PC-9 (cell line): ENCODE results near the gene LCE2A. TPM values are rescaled to one million over a fixed set of nuclear protein-coding genes. Genes with fewer than 3 reads are reported as not detected.

ENCODE experiments used
- BruUV-seq: library from RNA; stranded (reverse); fragments of 400-500 nt; replicated peaks from 2 replicates; lab custom pipeline; 2021; lab: Mats Ljungman, UMichigan
- CTCF ChIA-PET: fragments of 300-600 bp; sonication (Branson Sonifier 250); formaldehyde crosslinking; loops from one replicate; lab custom pipeline; 2022; ENCODE audit warnings: antibody characterized with exemption; lab: Charles Lee
- POLR2A ChIA-PET: fragments of 300-600 bp; sonication (Branson Sonifier 250); formaldehyde crosslinking; loops from one replicate; lab custom pipeline; 2022; ENCODE audit warnings: antibody characterized with exemption; ENCODE audit not compliant: unreplicated experiment; lab: Charles Lee
- DNase-seq, 2 experiments: peaks; one replicate each; pipeline versions ENCODE4 v3.0.0 to v3.0.0-alpha.2; 2015 to 2022; ENCODE audit warnings: mixed read lengths in 1 of 2
- H2AFZ ChIP-seq: fragments of 200-600 bp; sonication (generic); 2 replicates; pipeline ENCODE4 v1.8.1; 2017; ENCODE audit warnings: antibody characterized with exemption
- H3F3A ChIP-seq: fragments of 200-600 bp; sonication (generic); 2 replicates; pipeline ENCODE4 v1.8.1; 2017; ENCODE audit warnings: antibody characterized with exemption, mild to moderate bottlenecking, low read depth; ENCODE audit not compliant: insufficient read depth
- H3K27ac ChIP-seq: fragments of 200-600 bp; sonication (generic); 2 replicates; pipeline ENCODE4 v1.6.1; 2016; ENCODE audit warnings: mixed run types
- H3K27me3 ChIP-seq: fragments of 200-600 bp; sonication (generic); 2 replicates; pipeline ENCODE4 v1.6.1; 2016; ENCODE audit warnings: low read depth, mixed run types; ENCODE audit not compliant: insufficient read depth
- H3K36me3 ChIP-seq: fragments of 200-600 bp; sonication (generic); 2 replicates; pipeline ENCODE4 v1.6.1; 2016; ENCODE audit warnings: low read depth, mixed run types
- H3K4me1 ChIP-seq: fragments of 200-600 bp; sonication (generic); replicated peaks from 2 replicates; pipeline ENCODE4 v1.6.1; 2016; ENCODE audit warnings: mixed run types; ENCODE audit not compliant: insufficient read depth
- H3K4me2 ChIP-seq: fragments of 200-600 bp; sonication (generic); 2 replicates; pipeline ENCODE4 v1.6.1; 2017; ENCODE audit warnings: mixed run types
- H3K4me3 ChIP-seq: fragments of 200-600 bp; sonication (generic); 2 replicates; pipeline ENCODE4 v1.6.1; 2016; ENCODE audit warnings: mixed run types
- H3K79me2 ChIP-seq: fragments of 200-600 bp; sonication (generic); 2 replicates; pipeline ENCODE4 v1.6.1; 2017; ENCODE audit warnings: low read depth, mixed run types
- H3K9me2 ChIP-seq: fragments of 200-600 bp; sonication (generic); 2 replicates; pipeline ENCODE4 v1.8.1; 2017; ENCODE audit warnings: mild to moderate bottlenecking; ENCODE audit not compliant: insufficient read depth
- H3K9me3 ChIP-seq: fragments of 200-600 bp; sonication (generic); 2 replicates; pipeline ENCODE4 v1.8.1; 2016; ENCODE audit warnings: low read depth; ENCODE audit not compliant: insufficient read depth
- H4K20me1 ChIP-seq: fragments of 200-600 bp; sonication (generic); 2 replicates; pipeline ENCODE4 v1.8.1; 2017; ENCODE audit not compliant: insufficient read depth
- CTCF ChIP-seq: fragments of 200-600 bp; sonication (generic); conservative IDR thresholded peaks from 2 replicates; pipeline ENCODE4 v1.6.1; 2017; ENCODE audit warnings: mixed run types, antibody characterized with exemption, mild to moderate bottlenecking, moderate library complexity
- EZH2 ChIP-seq: fragments of 200-600 bp; sonication (generic); IDR thresholded peaks from 2 replicates; pipeline ENCODE4 v1.8.0; 2017; ENCODE audit warnings: antibody characterized with exemption, low read depth
- intact Hi-C: fragments of 100-400 bp; cut with micrococcal nuclease; formaldehyde crosslinking; loops from one replicate; pipeline ENCODE4 v1.10.0; 2022; ENCODE audit not compliant: unreplicated experiment
- total RNA-seq: library from RNA; stranded (reverse); gene quantifications from 2 replicates; pipeline ENCODE4 v1.2.3, GENCODE V29; 2021

Gene LCE2A
- total RNA-seq, 1 experiment from 2014 or later, result not detected

GRCh38 chr1:152745289-152745704 is 47.2 kb downstream of the LCE2A start:
- Histone ChIP-seq H3K27ac (no peak overlapping the region), H4K20me1 (no peaks in the 10 kb centered on the region), H3K27me3 (no peaks in the 10 kb centered on the region), H3K4me3 (no peak overlapping the region), H3K79me2 (no peaks in the 10 kb centered on the region), H3F3A (no peaks in the 10 kb centered on the region), H3K4me2 (peak overlapping the region; percentile 28; the same call in 1 of the 2 replicates), H3K9me2 (no peaks in the 10 kb centered on the region), H3K36me3 (no peaks in the 10 kb centered on the region), H2AFZ (no peak overlapping the region), H3K4me1 (no peaks in the 10 kb centered on the region), H3K9me3 (no peaks in the 10 kb centered on the region)
- ChIA-PET CTCF (no interaction called here), POLR2A (no interaction called here)
- no peak for DNase-seq
- no TSS peak for BruUV-seq
- TF ChIP-seq EZH2 (no peak), CTCF (peak; percentile 39; the same call in 1 of the 2 replicates)
- intact Hi-C loops, result no loop called here

- BruUV-seq, result no TSS peak
- POLR2A ChIA-PET, result no interaction called here
- H3K27me3 ChIP-seq, result no peaks in the 10 kb centered on the region
- no peak for DNase-seq
- no peaks in the 10 kb centered on the region for H3K9me3 ChIP-seq
- no peak for TF ChIP-seq EZH2
- TF ChIP-seq CTCF, result no peak
- no peaks in the 10 kb centered on the region for H3F3A ChIP-seq
- H3K79me2 ChIP-seq, result no peaks in the 10 kb centered on the region
- intact Hi-C loops, result no loop called here
- CTCF ChIA-PET, result interaction anchor here (0.9 kb wide), 1 partner anchor 446 kb away, joined by 3 read pairs; no protein-coding TSS in a partner anchor
- H2AFZ ChIP-seq, result no peak overlapping the region
- H3K27ac ChIP-seq, result no peak overlapping the region
- no peak overlapping the region; the same call in 1 of the 2 replicates for H3K4me2 ChIP-seq
- no peaks in the 10 kb centered on the region for H3K36me3 ChIP-seq
- H3K9me2 ChIP-seq, result no peaks in the 10 kb centered on the region
- H3K4me3 ChIP-seq, result no peak overlapping the region
- no peaks in the 10 kb centered on the region for H4K20me1 ChIP-seq
- no peaks in the 10 kb centered on the region for H3K4me1 ChIP-seq
Measured at GRCh38 chr1:152745765-152746444, 47.8 kb downstream of the LCE2A start.

GRCh38 chr1:152747831-152748230 is 49.7 kb downstream of the LCE2A start:
- Histone ChIP-seq H3K4me3 (no peak overlapping the region), H3K36me3 (no peaks in the 10 kb centered on the region), H3K27me3 (no peaks in the 10 kb centered on the region), H3K27ac (no peak overlapping the region), H3K4me1 (no peaks in the 10 kb centered on the region), H3K9me3 (no peaks in the 10 kb centered on the region), H3K9me2 (no peaks in the 10 kb centered on the region), H4K20me1 (no peaks in the 10 kb centered on the region), H3K79me2 (no peaks in the 10 kb centered on the region), H3F3A (no peaks in the 10 kb centered on the region), H2AFZ (no peak overlapping the region), H3K4me2 (no peak overlapping the region)
- no peak for DNase-seq
- intact Hi-C loops, result no loop called here
- no peak for TF ChIP-seq EZH2
- no peak for TF ChIP-seq CTCF
- CTCF ChIA-PET, result no interaction called here
- POLR2A ChIA-PET, result no interaction called here
- BruUV-seq, result no TSS peak

Other genes with a start within 250 kb of the LCE2A start
- gene LCE5A, start 187.5 kb upstream of the LCE2A start, total RNA-seq, result not detected in 2 replicates
- gene CRCT1, start 183.9 kb upstream of the LCE2A start, total RNA-seq, result not detected in 2 replicates
- not detected in 2 replicates for gene LCE3E, start 131.6 kb upstream of the LCE2A start, total RNA-seq
- gene LCE3D, start 117.8 kb upstream of the LCE2A start, total RNA-seq, result not detected in 2 replicates
- gene LCE3C, start 98.1 kb upstream of the LCE2A start, total RNA-seq, result not detected in 2 replicates
- gene LCE3B, start 84.5 kb upstream of the LCE2A start, total RNA-seq, result not detected in 2 replicates
- gene LCE3A, start 75.2 kb upstream of the LCE2A start, total RNA-seq, result not detected in 2 replicates
- not detected in 2 replicates for gene LCE2D, start 35.0 kb upstream of the LCE2A start, total RNA-seq
- gene LCE2C, start 23.1 kb upstream of the LCE2A start, total RNA-seq, result not detected in 2 replicates
- not detected in 2 replicates for gene LCE2B, start 12.2 kb upstream of the LCE2A start, total RNA-seq
- not detected in 2 replicates for gene LCE4A, start 9.8 kb downstream of the LCE2A start, total RNA-seq
- gene KPRP, start 59.7 kb downstream of the LCE2A start, total RNA-seq, result not detected in 2 replicates
- not detected in 2 replicates for gene LCE1F, start 76.8 kb downstream of the LCE2A start, total RNA-seq
- gene LCE1E, start 87.9 kb downstream of the LCE2A start, total RNA-seq, result not detected in 2 replicates
- gene LCE1D, start 98.4 kb downstream of the LCE2A start, total RNA-seq, result not detected in 2 replicates
- gene LCE1C, start 108.3 kb downstream of the LCE2A start, total RNA-seq, result not detected in 2 replicates
- not detected in 2 replicates for gene LCE1B, start 113.6 kb downstream of the LCE2A start, total RNA-seq
- gene LCE1A, start 129.1 kb downstream of the LCE2A start, total RNA-seq, result not detected in 2 replicates
- gene LCE6A, start 144.5 kb downstream of the LCE2A start, total RNA-seq, result not detected in 2 replicates
- gene LCE7A, start 161.7 kb downstream of the LCE2A start, total RNA-seq, result not detected in 2 replicates
- gene SMCP, start 180.0 kb downstream of the LCE2A start, total RNA-seq, result not detected in 2 replicates
- not detected in 2 replicates for gene IVL, start 210.2 kb downstream of the LCE2A start, total RNA-seq
- gene SPRR5, start 248.9 kb downstream of the LCE2A start, total RNA-seq, result not detected in 2 replicates